Lung (tissue), 12 donors: ENCODE measurements around the gene TOM1L2. TPM values are rescaled to one million over a fixed set of nuclear protein-coding genes. Genes with fewer than 3 reads are reported as not detected.
"Not testable (repeated sequence)": the region's sequence is repeated elsewhere in the genome, so short reads cannot be mapped to it uniquely, and the experiment has no call there.

Experiments used
- ATAC-seq: fragments of 200-7000 bp; cut with Tn5 transposase; one replicate; pipeline ENCODE4 v1.9.1; 2020; ENCODE audit warnings: moderate number of reproducible peaks; ENCODE audit not compliant: insufficient read depth, low FRiP score
- DNase-seq, 3 donors: peaks; one replicate each; pipeline ENCODE4 v3.0.0-alpha.2; 2013 to 2017
- H3K27ac ChIP-seq, 2 donors: one replicate each; pipeline ENCODE4 v1.5.1; 2013; ENCODE audit warnings: mild to moderate bottlenecking in 2 of 2, moderate library complexity in 2 of 2, control low read depth in 1 of 2, inconsistent platforms in 1 of 2, low read depth in 1 of 2, low read length in 1 of 2
- H3K27me3 ChIP-seq, 3 donors: one replicate each; pipeline ENCODE4 v1.5.1; 2013; ENCODE audit warnings: low read length in 2 of 3; ENCODE audit not compliant: control insufficient read depth in 3 of 3, insufficient read depth in 3 of 3
- H3K36me3 ChIP-seq, 4 donors: one replicate each; pipeline ENCODE4 v1.5.1; 2013; ENCODE audit warnings: low read length in 4 of 4, mild to moderate bottlenecking in 1 of 4, moderate library complexity in 1 of 4; ENCODE audit not compliant: control insufficient read depth in 4 of 4, insufficient read depth in 4 of 4
- H3K4me1 ChIP-seq, 5 donors: one replicate each; pipeline ENCODE4 v1.5.1; 2013; ENCODE audit warnings: low read length in 5 of 5, mild to moderate bottlenecking in 2 of 5, moderate library complexity in 1 of 5; ENCODE audit not compliant: control insufficient read depth in 5 of 5, insufficient read depth in 5 of 5
- H3K4me3 ChIP-seq: one replicate; pipeline ENCODE4 v1.5.1; 2013; ENCODE audit warnings: mild to moderate bottlenecking, control low read depth, moderate library complexity
- H3K9ac ChIP-seq, 2 donors: one replicate each; pipeline ENCODE4 v1.5.1; 2013; ENCODE audit warnings: low read length in 2 of 2, control low read depth in 1 of 2; ENCODE audit not compliant: insufficient read depth in 1 of 2
- H3K9me3 ChIP-seq, 4 donors: one replicate each; pipeline ENCODE4 v1.5.1; 2013; ENCODE audit warnings: low read length in 3 of 4, mild to moderate bottlenecking in 1 of 4, moderate library complexity in 1 of 4; ENCODE audit not compliant: control insufficient read depth in 4 of 4, insufficient read depth in 3 of 4
- CTCF ChIP-seq: IDR thresholded peaks from 2 replicates; pipeline ENCODE4 v1.5.1; 2012; ENCODE audit warnings: mild to moderate bottlenecking; ENCODE audit errors: control extremely low read depth, extremely low read depth
- WGBS, 2 donors: extraction: QIAGEN DNeasy Blood & Tissue Kit; methylation state at CpG; one replicate each; pipeline ENCODE4 v1.1.7; 2013; 5-methylcytosine and 5-hydroxymethylcytosine counted together
- polyA plus RNA-seq, 2 donors: library from polyadenylated mRNA; stranded (reverse); fragments of 200-250 nt; gene quantifications; one replicate each; pipeline ENCODE4 v1.2.1, GENCODE V29; 2013
- total RNA-seq, 2 donors: library from RNA; depleted of rRNA in 1 of 2; stranded (reverse); fragments of >200 nt in 1 of 2; gene quantifications; one replicate each; pipeline ENCODE4 v1.2.1, GENCODE V29; 2014 to 2021
- donor health status: control.
- donor health status: control.
- donor health status: Bipolar disorder and iron deficiency.
- donor health status: healthy.
- donor health status: DM: yes; HTN: yes; CAD: no.

Gene TOM1L2
- total and polyA plus RNA-seq, 4 donors, result 21.5 to 56.5 (median 35.8) TPM

GRCh38 chr17:17808706-17809432 is 163.3 kb downstream of the TOM1L2 start:
- TF ChIP-seq CTCF, result no peak
- peaks cover 0 to 37% (median 23%) of the 10 kb centered on the region in 4 donors for H3K36me3 ChIP-seq
- ATAC-seq (no peak), DNase-seq (peak in 2 of 3 donors; percentile 30 to 31)
- peaks cover 0 to 35% (median 9%) of the 10 kb centered on the region in 5 donors for H3K4me1 ChIP-seq
- no peaks in the 10 kb centered on the region for H3K9me3 ChIP-seq
- no peak overlapping the region for H3K9ac ChIP-seq
- WGBS, 2 donors, result 65 to 72% methylated on average over 15 of the region's 15 CpGs
- no peaks in the 10 kb centered on the region for H3K27me3 ChIP-seq
- no peak overlapping the region for H3K27ac ChIP-seq
- no peak overlapping the region for H3K4me3 ChIP-seq

- Histone ChIP-seq H3K36me3 (peaks cover 0 to 34% (median 28%) of the 10 kb centered on the region in 4 donors), H3K4me1 (peaks cover 0 to 35% (median 9%) of the 10 kb centered on the region in 5 donors)
- not testable (repeated sequence) for H3K4me3 ChIP-seq, H3K9ac ChIP-seq, H3K9me3 ChIP-seq, H3K27ac ChIP-seq, DNase-seq, H3K27me3 ChIP-seq, ATAC-seq
- WGBS, 2 donors, result 96 to 97% methylated on average over 5 of the region's 5 CpGs
Measured at GRCh38 chr17:17808200-17808599, 164.0 kb downstream of the TOM1L2 start.

- no peak overlapping the region for H3K4me3 ChIP-seq
- H3K4me1 ChIP-seq, result peaks cover 0 to 33% (median 9%) of the 10 kb centered on the region in 5 donors
- H3K9me3 ChIP-seq, result no peaks in the 10 kb centered on the region
- H3K9ac ChIP-seq, result no peak overlapping the region
- WGBS, 2 donors, result 86 to 94% methylated on average over 5 of the region's 5 CpGs
- H3K27ac ChIP-seq, result peak overlapping the region in 1 of 2 donors; percentile 4
- no peak for ATAC-seq
- H3K36me3 ChIP-seq, result peaks cover 0 to 28% (median 26%) of the 10 kb centered on the region in 4 donors
- no peaks in the 10 kb centered on the region for H3K27me3 ChIP-seq
- no peak for TF ChIP-seq CTCF
- no peak for DNase-seq
Measured at GRCh38 chr17:17807440-17807839, 164.8 kb downstream of the TOM1L2 start.

DNA sequence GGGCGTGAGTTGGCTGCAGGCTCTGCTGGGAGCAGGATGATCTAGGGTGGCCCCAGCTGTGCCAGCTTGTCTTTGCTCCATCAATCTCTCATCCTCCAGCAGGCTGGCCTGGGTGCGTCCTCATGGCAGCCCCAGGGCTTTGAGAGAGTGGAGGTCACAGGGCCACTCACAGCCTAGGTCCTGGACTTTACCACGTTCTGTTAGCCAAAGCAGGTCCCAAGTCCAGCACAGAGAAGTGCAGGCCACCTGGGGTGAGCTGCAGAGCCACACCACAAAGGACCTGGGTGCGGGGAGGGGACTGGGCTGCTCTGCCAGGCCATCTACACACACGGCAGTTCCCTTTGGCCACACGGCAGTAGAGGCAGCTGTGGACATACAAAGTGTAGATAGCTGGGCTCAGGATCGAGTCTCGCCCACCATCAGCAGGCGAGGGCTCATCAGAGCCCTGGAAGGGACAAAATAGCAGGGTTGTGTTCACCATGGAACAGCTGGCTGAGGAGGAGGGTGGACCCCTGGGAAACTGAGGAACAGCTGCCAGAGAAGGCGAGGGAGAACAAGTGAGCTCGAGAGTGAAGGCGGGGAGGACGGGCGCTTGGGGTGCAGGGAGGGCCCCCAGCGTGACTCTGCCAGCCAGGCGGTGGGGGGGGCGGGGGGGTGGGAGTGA is 165.5 kb downstream of the TOM1L2 start:
- H3K36me3 ChIP-seq, result peaks cover 0 to 33% (median 27%) of the 10 kb centered on the region in 4 donors
- TF ChIP-seq CTCF, result no peak
- no peak for ATAC-seq

More for the DNA sequence above, 165.5 kb downstream of the TOM1L2 start:
- Histone ChIP-seq H3K4me1 (peaks cover 0 to 26% (median 7%) of the 10 kb centered on the region in 5 donors), H3K4me3 (no peak overlapping the region), H3K27ac (no peak overlapping the region), H3K27me3 (no peaks in the 10 kb centered on the region), H3K9ac (no peak overlapping the region), H3K9me3 (no peaks in the 10 kb centered on the region)
- WGBS, 2 donors, result 94 to 95% methylated on average over 9 to 17 of the region's 17 CpGs
- no peak for DNase-seq
